ENCODE measurements around the gene ALPP. TPM values are rescaled to one million over a fixed set of nuclear protein-coding genes. Genes with fewer than 3 reads are reported as not detected.
"Not testable (repeated sequence)": the region's sequence is repeated elsewhere in the genome, so short reads cannot be mapped to it uniquely, and the experiment has no call there.

Gene ALPP
- polyA plus RNA-seq, 1 donor = not detected

GRCh38 chr2:232341061-232341738, 37.4 kb upstream of the ALPP start:
- no peak for DNase-seq

GRCh38 chr2:232341739-232342126, 36.8 kb upstream of the ALPP start:
- DNase-seq = no peak

- DNase-seq = no peak
Observed at GRCh38 chr2:232342635-232343565, 35.7 kb upstream of the ALPP start.

GRCh38 chr2:232343821-232344220, 34.7 kb upstream of the ALPP start:
- DNase-seq = no peak

GRCh38 chr2:232345251-232345650, 33.3 kb upstream of the ALPP start:
- DNase-seq = no peak

- no peak for DNase-seq
Observed at GRCh38 chr2:232347369-232347768, 31.2 kb upstream of the ALPP start.

- DNase-seq = no peak
Observed at GRCh38 chr2:232348936-232349335, 29.6 kb upstream of the ALPP start.

GRCh38 chr2:232349546-232349945, 29.0 kb upstream of the ALPP start:
- no peak for DNase-seq

- no peak for DNase-seq
Observed at GRCh38 chr2:232349946-232350635, 28.5 kb upstream of the ALPP start.

- DNase-seq = no peak
Observed at GRCh38 chr2:232350804-232351685, 27.5 kb upstream of the ALPP start.

GRCh38 chr2:232351686-232352510, 26.7 kb upstream of the ALPP start:
- DNase-seq = no peak

GRCh38 chr2:232352511-232353091, 25.9 kb upstream of the ALPP start:
- no peak for DNase-seq

GRCh38 chr2:232353096-232353495, 25.5 kb upstream of the ALPP start:
- DNase-seq = no peak

GRCh38 chr2:232353660-232354059, 24.9 kb upstream of the ALPP start:
- DNase-seq = no peak

- no peak for DNase-seq
Observed at GRCh38 chr2:232354069-232354468, 24.5 kb upstream of the ALPP start.

GRCh38 chr2:232361646-232362045, 16.9 kb upstream of the ALPP start:
- DNase-seq = no peak

GRCh38 chr2:232362174-232362900, 16.2 kb upstream of the ALPP start:
- no peak for DNase-seq

- DNase-seq = not testable (repeated sequence)
Observed at GRCh38 chr2:232363064-232363783, 15.3 kb upstream of the ALPP start.

Data from left kidney (tissue), 2 donors.